Motor neuron (in vitro differentiated cells): ENCODE results near the gene FXYD2. TPM values are rescaled to one million over a fixed set of nuclear protein-coding genes. Genes with fewer than 3 reads are reported as not detected.

Experiments used
- ATAC-seq, 8 experiments: fragments of 200-7000 bp; cut with Tn5 transposase; replicated peaks in 6 of 8; 2 replicates each; pipeline ENCODE4 v1.8.0; 2021; ENCODE audit warnings: mild to moderate bottlenecking in 8 of 8, moderate library complexity in 8 of 8
- H3K27ac ChIP-seq, 2 donors: fragments of 250-450 bp; sonication (Bioruptor Pico); 2 replicates each; pipeline ENCODE4 v1.9.0; 2021; ENCODE audit warnings: antibody characterized with exemption in 2 of 2, mild to moderate bottlenecking in 2 of 2, moderate library complexity in 1 of 2
- H3K4me1 ChIP-seq, 2 donors: fragments of 250-450 bp; sonication (Bioruptor Pico); replicated peaks in 1 of 2; 2 replicates each; pipeline ENCODE4 v1.6.1; 2021; ENCODE audit warnings: antibody characterized with exemption in 2 of 2, mild to moderate bottlenecking in 2 of 2, moderate library complexity in 1 of 2
- H3K4me3 ChIP-seq, 5 donors: fragments of 250-450 bp; sonication (Bioruptor Pico); 2 replicates each; pipeline ENCODE4 v1.9.0; 2021; ENCODE audit warnings: antibody characterized with exemption in 5 of 5, mild to moderate bottlenecking in 5 of 5, moderate library complexity in 4 of 5
- WGBS, 10 experiments: fragments of 450-650 bp; shearing (Covaris generic); methylation state at CpG; one replicate each; pipeline ENCODE4 v1.0.0; 2022; 5-methylcytosine and 5-hydroxymethylcytosine counted together
- in situ Hi-C, 9 experiments: fragments of 400-800 bp; cut with MboI; loops; one replicate each; pipeline ENCODE4 v1.15.0; 2021; ENCODE audit warnings: low sequenced_read_pairs in 9 of 9, low pct_unique_long_range_greater_than_20kb in 2 of 9; ENCODE audit not compliant: unreplicated experiment in 9 of 9
- total RNA-seq, 8 experiments: library from RNA; unstranded; fragments of 300-600 nt; gene quantifications; 2 replicates each; pipeline versions ENCODE4 v1.2.3 to v1.2.4, GENCODE V29; 2022

The FXYD2 gene
- total RNA-seq, 8 experiments from 2014 or later = 0.22 to 4.3 (median 1.3) TPM

GRCh38 chr11:117838901-117839300 lies 14.4 kb upstream of the FXYD2 start:
- no peak overlapping the region for H3K27ac ChIP-seq
- WGBS, 10 experiments = 40 to 100% (median 73%) methylated on average over 1 to 8 of the region's 8 CpGs; no CpG with 5 or more reads in 1 of the 10 experiments
- no peak for ATAC-seq
- H3K4me1 ChIP-seq = peaks cover 26 to 33% of the 10 kb centered on the region in 2 donors
- in situ Hi-C loops = loop anchor here in 7 of 9 experiments (10.0 to 25.0 kb wide), 3 partner anchors 98 to 223 kb away; partner anchors contain the start of gene TMPRSS13 (in 3 of the 7)
- no peak overlapping the region for H3K4me3 ChIP-seq

DNA sequence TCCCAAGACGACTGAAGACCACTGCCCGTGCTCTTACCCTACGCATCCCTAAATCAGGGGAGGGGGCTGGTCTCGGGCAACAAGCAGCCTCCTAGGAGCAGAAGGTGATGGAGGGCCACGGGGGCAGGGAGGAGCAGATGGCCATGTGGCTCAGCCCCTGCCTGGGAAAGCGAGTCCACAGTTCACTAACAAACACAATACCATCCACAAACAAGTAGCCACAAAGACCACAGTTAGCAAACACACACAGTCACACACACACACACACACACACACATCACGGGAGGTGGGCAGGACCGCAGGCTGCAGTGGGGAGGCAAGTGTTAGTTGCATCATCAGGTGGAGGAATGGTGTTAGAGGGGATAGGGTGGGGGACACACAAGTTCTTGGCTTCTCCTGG lies 13.2 kb upstream of the FXYD2 start:
- peaks cover 37 to 44% of the 10 kb centered on the region in 2 donors for H3K4me1 ChIP-seq
- peak in 1 of 8 experiments; percentile 3 for ATAC-seq
- 100% methylated on average over 1 of the region's 8 CpGs; no CpG with 5 or more reads in 9 of the 10 experiments for WGBS, 10 experiments
- in situ Hi-C loops = loop anchor here in 7 of 9 experiments (10.0 to 25.0 kb wide), 3 partner anchors 100 to 225 kb away; partner anchors contain the start of gene TMPRSS13 (in 3 of the 7)
- H3K4me3 ChIP-seq = no peak overlapping the region
- no peak overlapping the region for H3K27ac ChIP-seq

- 40 to 81% (median 65%) methylated on average over 1 to 13 of the region's 18 CpGs; no CpG with 5 or more reads in 1 of the 10 experiments for WGBS, 10 experiments
- peak in 6 of 8 experiments; percentile 25 to 72 (median 47) for ATAC-seq
- Histone ChIP-seq H3K27ac (peak overlapping the region in 1 of 2 donors; percentile 45), H3K4me3 (no peak overlapping the region), H3K4me1 (peaks cover 38 to 44% of the 10 kb centered on the region in 2 donors)
- in situ Hi-C loops = loop anchor here in 7 of 9 experiments (10.0 to 25.0 kb wide), 3 partner anchors 100 to 225 kb away; partner anchors contain the start of gene TMPRSS13 (in 3 of the 7)
These were observed 12.7 kb upstream of the FXYD2 start for GRCh38 chr11:117837070-117837776.

- no peak for ATAC-seq
- Histone ChIP-seq H3K27ac (peak overlapping the region in 1 of 2 donors; percentile 45), H3K4me3 (no peak overlapping the region), H3K4me1 (peaks cover 38 to 44% of the 10 kb centered on the region in 2 donors)
- in situ Hi-C loops = loop anchor here in 7 of 9 experiments (10.0 to 25.0 kb wide), 3 partner anchors 101 to 226 kb away; partner anchors contain the start of gene TMPRSS13 (in 3 of the 7)
- 0 to 96% (median 84%) methylated on average over 1 to 8 of the region's 14 CpGs; no CpG with 5 or more reads in 1 of the 10 experiments for WGBS, 10 experiments
These were observed 11.8 kb upstream of the FXYD2 start for GRCh38 chr11:117836077-117836960.

GRCh38 chr11:117835576-117835975 lies 11.0 kb upstream of the FXYD2 start:
- peaks cover 38 to 51% of the 10 kb centered on the region in 2 donors for H3K4me1 ChIP-seq
- WGBS, 10 experiments = 50 to 100% (median 100%) methylated on average over 3 to 5 of the region's 8 CpGs; no CpG with 5 or more reads in 4 of the 10 experiments
- no peak overlapping the region for H3K27ac ChIP-seq
- H3K4me3 ChIP-seq = no peak overlapping the region
- no peak for ATAC-seq
- in situ Hi-C loops = loop anchor here in 7 of 9 experiments (10.0 to 25.0 kb wide), 3 partner anchors 102 to 227 kb away; partner anchors contain the start of gene TMPRSS13 (in 3 of the 7)

- Histone ChIP-seq H3K27ac (peak overlapping the region; percentile 20 to 47), H3K4me1 (peaks cover 38 to 54% of the 10 kb centered on the region in 2 donors), H3K4me3 (no peak overlapping the region)
- in situ Hi-C loops = loop anchor here in 7 of 9 experiments (10.0 to 25.0 kb wide), 3 partner anchors 102 to 227 kb away; partner anchors contain the start of gene TMPRSS13 (in 3 of the 7)
- 30 to 98% (median 80%) methylated on average over 1 to 11 of the region's 17 CpGs; no CpG with 5 or more reads in 1 of the 10 experiments for WGBS, 10 experiments
- peak in 3 of 8 experiments; percentile 2 to 14 (median 5) for ATAC-seq
These were observed 10.4 kb upstream of the FXYD2 start for GRCh38 chr11:117834838-117835443.

DNA sequence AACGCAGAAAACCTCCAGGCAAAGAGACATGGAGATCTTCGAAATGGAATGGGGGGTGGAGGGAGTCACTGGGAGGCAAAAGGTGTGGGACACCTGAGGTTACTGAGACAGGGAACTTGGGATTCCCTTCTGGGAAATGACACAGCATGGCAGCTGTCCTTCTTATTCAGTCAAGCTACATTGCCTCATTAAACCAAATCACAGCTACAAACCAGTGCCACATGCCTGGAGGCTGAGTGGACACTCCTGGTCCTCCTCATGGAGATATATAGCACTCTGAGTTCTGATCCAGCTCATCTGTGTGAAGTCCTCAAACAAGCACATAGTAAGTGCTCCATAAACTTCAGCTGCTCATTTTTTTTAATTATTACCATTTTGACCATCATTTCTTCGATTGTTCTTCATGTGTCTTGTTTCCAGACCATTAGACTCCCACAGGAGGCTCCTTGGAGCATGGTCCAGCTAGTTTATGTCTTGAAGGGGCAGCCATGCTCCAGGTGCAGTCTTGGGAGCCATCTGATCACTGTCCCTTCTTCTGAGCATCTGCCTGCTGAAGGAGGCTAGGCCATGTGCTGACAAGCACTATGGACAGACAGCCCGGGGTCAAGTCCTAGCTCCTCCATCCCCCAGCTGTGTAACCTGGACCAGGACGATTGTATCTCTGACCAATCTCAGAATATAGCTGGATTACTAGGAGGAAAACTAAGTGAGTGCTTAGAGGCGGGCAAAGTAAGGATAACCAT lies 9.7 kb upstream of the FXYD2 start:
- in situ Hi-C loops = loop anchor here in 7 of 9 experiments (10.0 to 25.0 kb wide), 3 partner anchors 103 to 228 kb away; partner anchors contain the start of gene TMPRSS13 (in 3 of the 7)
- WGBS, 10 experiments = 18 to 100% (median 91%) methylated on average over 1 to 5 of the region's 6 CpGs; no CpG with 5 or more reads in 3 of the 10 experiments
- Histone ChIP-seq H3K27ac (peak overlapping the region in 1 of 2 donors; percentile 47), H3K4me3 (no peak overlapping the region), H3K4me1 (peaks cover 40 to 55% of the 10 kb centered on the region in 2 donors)
- ATAC-seq = no peak

DNA sequence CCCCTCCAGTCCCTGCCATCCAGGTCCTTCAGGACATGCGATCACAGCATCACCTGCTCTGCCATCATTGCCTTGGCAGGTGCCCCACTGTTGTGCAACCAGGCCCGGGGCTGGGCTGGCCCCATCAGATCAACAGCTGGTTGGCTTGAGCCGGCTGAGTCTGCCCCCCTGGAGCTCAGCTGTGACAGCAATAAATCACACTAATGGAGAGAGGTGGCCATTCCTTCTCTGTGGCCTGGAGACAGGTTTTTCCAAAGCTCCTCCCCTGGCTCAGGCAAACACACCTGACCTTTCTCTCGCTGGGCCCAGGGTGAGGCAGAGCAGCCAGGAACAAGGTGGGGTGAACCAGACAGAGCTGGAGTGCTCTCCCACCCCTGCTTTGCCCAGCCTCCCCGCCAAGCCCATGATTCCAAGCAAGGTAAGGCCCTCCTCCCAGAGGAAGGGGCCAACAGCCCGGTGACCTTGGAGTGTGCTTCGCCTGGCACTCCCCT lies 8.9 kb upstream of the FXYD2 start:
- Histone ChIP-seq H3K4me3 (no peak overlapping the region), H3K27ac (peak overlapping the region; percentile 5 to 7), H3K4me1 (peaks cover 48 to 63% of the 10 kb centered on the region in 2 donors)
- WGBS, 10 experiments = 10 to 82% (median 55%) methylated on average over 2 to 3 of the region's 7 CpGs; no CpG with 5 or more reads in 4 of the 10 experiments
- in situ Hi-C loops = loop anchor here in 7 of 9 experiments (10.0 to 25.0 kb wide), 3 partner anchors 104 to 229 kb away; partner anchors contain the start of gene TMPRSS13 (in 3 of the 7)
- peak in 5 of 8 experiments; percentile 53 to 66 (median 62) for ATAC-seq

DNA sequence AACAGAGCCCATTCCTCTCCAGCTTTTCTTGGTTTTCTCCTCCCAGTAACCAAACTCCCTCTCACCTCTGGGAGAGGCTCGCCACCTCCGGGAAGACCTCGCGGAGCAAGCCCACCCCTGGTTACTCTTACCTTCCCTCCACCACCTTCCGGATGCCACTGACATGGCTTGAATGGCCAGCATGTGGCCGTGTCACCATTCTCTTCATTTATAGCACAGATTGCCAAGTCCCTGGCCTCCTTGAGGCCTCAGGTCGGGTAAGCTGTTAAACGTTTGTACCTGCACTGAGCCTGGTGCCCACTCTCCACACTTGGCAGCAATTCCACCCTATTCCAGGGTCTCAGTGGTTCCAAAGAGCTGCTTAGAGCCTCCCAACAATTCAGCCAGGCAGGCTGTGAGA lies 8.0 kb upstream of the FXYD2 start:
- in situ Hi-C loops = loop anchor here in 7 of 9 experiments (10.0 to 25.0 kb wide), 3 partner anchors 105 to 230 kb away; partner anchors contain the start of gene TMPRSS13 (in 3 of the 7)
- H3K27ac ChIP-seq = no peak overlapping the region
- peaks cover 46 to 57% of the 10 kb centered on the region in 2 donors for H3K4me1 ChIP-seq
- WGBS, 10 experiments = 35 to 85% (median 63%) methylated on average over 1 to 7 of the region's 8 CpGs; no CpG with 5 or more reads in 4 of the 10 experiments
- no peak overlapping the region for H3K4me3 ChIP-seq
- ATAC-seq = no peak

GRCh38 chr11:117831661-117832415 lies 7.3 kb upstream of the FXYD2 start:
- in situ Hi-C loops = loop anchor here in 7 of 9 experiments (10.0 to 25.0 kb wide), 3 partner anchors 105 to 230 kb away; partner anchors contain the start of gene TMPRSS13 (in 3 of the 7)

More at GRCh38 chr11:117831661-117832415, 7.3 kb upstream of the FXYD2 start:
- Histone ChIP-seq H3K4me3 (no peak overlapping the region), H3K4me1 (peaks cover 40 to 51% of the 10 kb centered on the region in 2 donors), H3K27ac (no peak overlapping the region)
- WGBS, 10 experiments = 0 to 100% (median 86%) methylated on average over 1 to 4 of the region's 7 CpGs; no CpG with 5 or more reads in 5 of the 10 experiments
- ATAC-seq = no peak
